Fibroblast of skin of abdomen (primary cell): ENCODE measurements around the gene SPRR2G.
"Not testable (repeated sequence)": the region's sequence is repeated elsewhere in the genome, so short reads cannot be mapped to it uniquely, and the experiment has no call there.

Experiments
- DNase-seq: peaks from one replicate; pipeline ENCODE4 v3.0.0-alpha.2; 2013

The SPRR2G gene

GRCh38 chr1:153113416-153113815 is 37.3 kb downstream of the SPRR2G start, which contains the start of gene SPRR2F:
TSS of gene SPRR2F (minus strand) at chr1:153113516. CDS start at chr1:153112733, 783 bp downstream.
- DNase-seq: no peak

- not testable (repeated sequence) for DNase-seq
These were observed 38.2 kb downstream of the SPRR2G start for GRCh38 chr1:153112454-153112853.

- peak; percentile 38 for DNase-seq
These were observed 50.4 kb downstream of the SPRR2G start for GRCh38 chr1:153100245-153100644.
